ENCODE data around the gene CHTOP.

CHTOP gene

DNA sequence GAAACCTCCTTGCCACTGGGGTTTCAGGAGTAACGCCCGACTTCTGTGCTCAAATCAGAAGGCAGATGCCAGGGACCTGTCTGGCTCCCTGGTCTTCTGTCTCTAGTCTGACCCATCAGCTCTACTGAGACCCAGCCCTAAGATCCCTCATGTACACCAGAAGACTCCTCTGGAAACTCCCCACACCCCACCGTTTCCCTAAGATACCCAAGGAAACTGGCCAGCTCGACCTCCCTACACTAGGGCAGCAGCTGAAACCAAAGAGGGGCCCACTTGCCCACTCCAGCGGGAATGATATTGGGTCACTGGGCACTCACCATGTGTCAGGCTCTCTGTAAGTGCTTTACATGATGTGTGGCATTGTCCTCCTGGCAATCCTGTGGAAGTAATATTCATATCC is 20.5 kb upstream of the CHTOP start:
- DNase-seq (ENCODE audit: low spot score): no peak

DNA sequence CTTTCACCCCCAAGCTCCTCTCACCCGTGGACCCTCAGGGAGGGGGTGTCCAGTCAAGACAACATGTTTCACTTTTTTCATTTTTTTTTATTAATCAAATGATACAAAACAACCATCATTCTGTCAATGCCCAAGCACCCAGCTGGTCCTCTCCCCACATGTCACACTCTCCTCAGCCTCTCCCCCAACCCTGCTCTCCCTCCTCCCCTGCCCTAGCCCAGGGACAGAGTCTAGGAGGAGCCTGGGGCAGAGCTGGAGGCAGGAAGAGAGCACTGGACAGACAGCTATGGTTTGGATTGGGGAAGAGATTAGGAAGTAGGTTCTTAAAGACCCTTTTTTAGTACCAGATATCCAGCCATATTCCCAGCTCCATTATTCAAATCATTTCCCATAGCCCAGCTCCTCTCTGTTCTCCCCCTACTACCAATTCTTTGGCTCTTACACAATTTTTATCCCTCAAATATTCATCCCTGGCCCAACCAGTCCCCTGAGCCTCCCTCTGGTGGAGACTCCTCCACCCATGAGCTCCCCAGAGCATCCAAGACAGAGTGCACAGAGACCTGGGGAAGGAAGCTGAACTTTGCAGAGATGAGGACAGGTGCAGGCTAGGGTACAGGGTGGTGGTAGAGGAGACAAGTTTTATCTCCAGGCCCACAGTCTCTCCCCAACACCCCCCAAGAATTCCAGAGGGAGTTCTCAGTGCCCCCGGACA is 19.5 kb upstream of the CHTOP start:
- DNase-seq (ENCODE audit: low spot score): no peak

DNA sequence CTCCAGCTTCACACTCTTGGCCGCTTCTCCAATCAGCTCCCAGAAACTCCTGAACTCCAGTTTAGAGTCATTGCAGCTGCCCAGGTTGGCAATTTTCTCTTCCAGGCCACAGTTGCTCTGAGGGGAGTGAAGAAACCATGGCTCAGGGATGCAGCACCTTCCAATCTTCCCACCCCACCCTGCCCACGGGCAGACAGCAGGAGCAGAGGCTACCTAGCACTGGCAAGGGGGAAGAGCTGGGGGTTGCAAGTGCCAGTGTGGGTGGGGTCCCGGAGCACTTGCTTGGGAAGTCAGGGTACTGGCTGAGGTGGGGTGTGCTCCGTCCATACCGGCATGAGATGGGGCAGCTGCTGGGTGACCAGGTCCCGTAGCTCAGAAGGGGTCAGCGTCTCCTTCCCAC is 19.0 kb upstream of the CHTOP start:
- DNase-seq (ENCODE audit: low spot score): no peak

DNA sequence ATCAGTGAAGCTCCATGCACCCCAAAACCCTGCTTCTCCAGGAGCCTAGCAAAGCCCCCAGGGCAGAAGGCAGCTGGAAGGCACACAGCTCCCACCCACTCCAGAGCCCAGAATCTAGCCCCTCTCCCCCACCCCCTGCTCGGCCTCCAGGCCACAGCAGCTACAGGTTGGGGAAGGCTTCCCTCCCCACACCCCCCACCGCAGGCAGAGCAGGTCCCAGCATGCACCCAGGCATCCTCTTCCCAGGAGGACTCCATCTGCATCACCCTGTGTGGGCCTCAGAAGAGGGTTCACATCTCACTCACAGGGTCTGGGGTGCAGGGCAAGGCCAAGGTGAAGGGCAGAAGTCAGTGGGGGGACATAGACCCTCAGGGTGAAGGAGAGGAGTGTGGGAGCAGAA is 18.5 kb upstream of the CHTOP start:
- no peak for DNase-seq (ENCODE audit: low spot score)

DNA sequence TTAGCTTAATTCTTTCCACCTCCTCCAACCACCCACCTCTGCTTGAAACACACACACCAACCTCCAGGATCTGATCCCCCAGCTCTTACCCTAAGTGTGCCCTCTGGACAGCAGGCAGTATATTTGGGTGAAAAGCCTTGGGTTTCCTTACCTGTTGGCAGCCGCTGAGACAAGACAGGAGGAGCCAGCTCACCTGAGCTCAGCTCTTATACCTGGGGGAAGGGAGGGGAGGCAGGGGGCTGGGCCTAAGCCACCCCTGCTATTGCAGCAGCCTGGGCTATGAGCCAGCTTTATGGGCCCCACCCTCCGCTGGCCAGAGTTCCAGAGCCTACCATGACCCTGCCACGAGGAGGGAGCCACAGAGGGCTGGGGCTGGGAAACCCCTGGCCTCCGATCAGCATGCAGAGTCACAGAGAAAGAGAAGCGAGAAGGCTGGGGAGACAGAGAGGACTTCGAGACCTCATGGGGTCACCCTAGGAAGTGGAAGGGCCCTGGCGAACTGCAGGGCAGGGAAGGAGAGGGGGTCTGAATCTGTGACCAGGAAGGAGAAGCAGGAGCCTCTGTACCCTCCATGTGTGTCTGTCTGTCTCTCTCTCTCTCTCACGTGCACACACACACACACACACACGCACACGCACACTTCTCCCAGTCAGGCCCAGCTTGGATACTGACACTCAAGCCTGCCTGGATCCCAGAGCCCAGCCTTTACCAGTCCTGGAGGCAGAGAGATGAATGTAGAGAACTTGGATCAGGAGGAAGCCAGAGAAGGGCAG is 17.5 kb upstream of the CHTOP start, which contains the start of gene S100A14:
Gene S100A14, minus strand, starts transcription at position 182 of the 773 bp plus-strand sequence. CDS start 467 bp downstream, outside the sequence.
- no peak for DNase-seq (ENCODE audit: low spot score)

DNA sequence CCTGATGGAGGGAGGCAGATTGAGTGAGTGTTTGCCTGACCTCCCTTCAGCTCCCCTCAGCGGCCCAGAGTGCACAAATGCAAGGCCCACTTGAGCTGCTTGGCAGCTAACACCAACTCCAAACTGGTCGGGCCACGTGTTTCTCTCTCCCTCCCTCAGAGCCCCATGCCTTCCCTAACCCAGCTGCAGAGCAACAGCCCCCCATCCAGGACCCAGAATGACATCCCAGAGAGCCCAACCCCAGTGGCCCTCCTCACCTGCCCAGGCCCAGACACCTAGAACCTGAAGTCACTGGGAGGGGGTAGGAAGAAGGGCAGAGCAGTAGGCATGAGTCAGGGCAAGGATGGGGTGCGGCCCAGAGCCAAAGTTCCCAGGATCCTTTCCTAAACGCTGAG is 17.0 kb upstream of the CHTOP start:
- DNase-seq (ENCODE audit: low spot score): no peak

DNA sequence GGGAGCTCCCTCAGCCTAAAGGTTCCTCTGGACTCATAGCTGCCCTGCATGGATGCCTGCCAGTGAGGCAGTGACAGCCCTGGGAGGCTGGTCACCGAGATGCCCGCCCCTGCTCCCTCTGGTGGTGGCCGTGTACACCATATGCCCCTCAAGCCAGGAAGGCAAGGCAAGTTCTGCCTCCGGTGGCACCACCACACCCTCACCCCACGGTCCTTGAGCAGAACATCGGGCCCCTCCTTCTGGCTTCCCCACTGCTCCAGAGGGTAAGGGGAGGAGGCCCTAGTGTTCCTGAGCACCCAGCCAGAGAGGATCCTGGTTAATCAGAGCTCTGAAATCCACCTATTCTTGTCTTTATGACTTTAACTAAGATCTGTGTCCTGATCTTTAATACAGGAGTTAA is 16.2 kb upstream of the CHTOP start:
- DNase-seq (ENCODE audit: low spot score): peak; percentile 75

DNA sequence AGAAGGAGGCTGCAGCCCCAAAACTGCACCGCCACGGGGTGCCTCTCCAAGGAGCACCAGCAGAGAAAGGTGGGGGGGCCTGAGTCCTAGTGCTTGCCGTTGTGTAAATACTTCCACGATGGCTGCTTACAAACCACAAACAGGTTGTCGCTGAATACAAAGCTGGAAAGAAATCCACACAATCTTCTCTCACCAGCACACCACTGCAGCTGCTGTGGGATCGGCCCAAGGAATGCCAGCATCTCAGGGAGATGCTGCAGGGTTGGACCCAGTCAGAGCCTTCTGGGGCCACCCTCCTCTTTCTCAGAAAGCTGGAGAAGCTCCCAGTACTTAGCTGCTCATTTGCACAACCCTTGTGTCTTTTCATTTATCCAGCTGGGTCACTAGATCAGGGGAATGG is 14.7 kb upstream of the CHTOP start:
- no peak for DNase-seq (ENCODE audit: low spot score)

DNA sequence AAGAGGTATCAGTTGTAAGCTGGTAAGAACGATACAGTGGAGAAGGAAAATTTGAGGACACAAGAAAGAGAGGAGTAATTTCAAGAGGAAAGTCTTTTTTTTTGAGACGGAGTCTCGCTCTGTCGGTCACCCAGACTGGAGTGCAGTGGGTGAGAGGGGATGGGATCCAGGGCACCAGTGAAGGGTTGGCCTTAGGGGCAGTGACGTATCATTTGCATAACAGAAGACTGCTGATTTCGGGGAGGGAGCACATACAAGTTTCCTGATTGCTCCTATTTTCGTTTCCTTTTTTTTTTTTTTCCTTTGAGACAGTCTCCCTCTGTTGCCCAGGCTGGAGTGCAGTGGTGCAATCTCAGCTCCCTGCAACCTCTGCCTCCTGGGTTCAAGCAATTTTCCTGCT is 10.8 kb upstream of the CHTOP start:
- DNase-seq (ENCODE audit: low spot score): no peak

DNA sequence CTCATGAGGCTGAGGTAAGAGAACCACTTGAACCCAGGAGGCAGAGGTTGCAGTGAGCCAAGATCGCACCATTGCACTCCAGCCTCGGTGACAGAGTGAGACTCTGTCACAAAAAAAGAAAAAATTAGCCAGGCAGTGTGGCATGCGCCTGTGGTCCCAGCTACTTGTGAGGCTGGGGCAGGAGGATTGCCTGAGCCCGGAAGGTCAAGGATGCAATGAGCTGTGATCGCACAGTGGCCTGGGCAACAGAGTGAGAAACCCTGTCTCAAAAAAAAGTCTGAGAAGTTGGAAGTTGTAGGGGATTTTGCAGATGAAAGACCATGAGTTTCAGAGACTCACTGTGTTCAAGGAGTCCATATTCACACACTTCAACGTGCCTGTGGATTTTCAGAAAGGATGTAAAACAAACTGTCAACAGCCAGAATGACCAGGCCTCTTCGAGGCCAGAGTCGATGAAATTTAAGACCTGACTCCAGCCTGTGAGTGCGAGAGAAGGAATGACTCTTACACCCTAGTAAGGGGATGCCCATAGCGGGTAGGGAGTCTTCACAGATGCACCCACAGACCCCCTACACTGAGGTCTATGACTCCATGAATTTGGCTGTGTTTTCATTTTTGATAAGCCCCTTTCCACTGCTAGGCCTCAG is 8.8 kb upstream of the CHTOP start:
- no peak for DNase-seq (ENCODE audit: low spot score)

DNA sequence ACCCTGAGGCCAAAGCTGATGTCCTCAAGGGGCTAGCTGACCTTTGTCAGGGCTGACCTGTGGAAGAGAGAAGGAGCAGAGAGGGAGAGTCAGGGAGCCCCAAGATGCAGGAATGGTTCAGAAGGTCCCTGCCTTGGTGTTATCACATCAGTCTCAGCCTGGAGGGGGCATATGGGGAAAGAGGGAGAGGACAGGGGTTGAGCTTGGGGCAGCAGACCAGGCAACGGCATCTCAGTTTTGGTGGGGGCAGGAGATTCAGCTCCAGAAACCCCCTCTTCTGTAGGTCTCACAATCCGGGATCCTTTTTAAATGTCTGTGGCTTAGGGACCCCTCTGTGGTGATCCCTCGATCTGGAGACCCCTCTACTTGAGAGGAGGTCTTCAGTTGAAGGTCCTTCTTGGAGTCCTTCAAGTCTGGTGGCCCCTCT is 7.4 kb upstream of the CHTOP start:
- DNase-seq (ENCODE audit: low spot score): no peak

DNA sequence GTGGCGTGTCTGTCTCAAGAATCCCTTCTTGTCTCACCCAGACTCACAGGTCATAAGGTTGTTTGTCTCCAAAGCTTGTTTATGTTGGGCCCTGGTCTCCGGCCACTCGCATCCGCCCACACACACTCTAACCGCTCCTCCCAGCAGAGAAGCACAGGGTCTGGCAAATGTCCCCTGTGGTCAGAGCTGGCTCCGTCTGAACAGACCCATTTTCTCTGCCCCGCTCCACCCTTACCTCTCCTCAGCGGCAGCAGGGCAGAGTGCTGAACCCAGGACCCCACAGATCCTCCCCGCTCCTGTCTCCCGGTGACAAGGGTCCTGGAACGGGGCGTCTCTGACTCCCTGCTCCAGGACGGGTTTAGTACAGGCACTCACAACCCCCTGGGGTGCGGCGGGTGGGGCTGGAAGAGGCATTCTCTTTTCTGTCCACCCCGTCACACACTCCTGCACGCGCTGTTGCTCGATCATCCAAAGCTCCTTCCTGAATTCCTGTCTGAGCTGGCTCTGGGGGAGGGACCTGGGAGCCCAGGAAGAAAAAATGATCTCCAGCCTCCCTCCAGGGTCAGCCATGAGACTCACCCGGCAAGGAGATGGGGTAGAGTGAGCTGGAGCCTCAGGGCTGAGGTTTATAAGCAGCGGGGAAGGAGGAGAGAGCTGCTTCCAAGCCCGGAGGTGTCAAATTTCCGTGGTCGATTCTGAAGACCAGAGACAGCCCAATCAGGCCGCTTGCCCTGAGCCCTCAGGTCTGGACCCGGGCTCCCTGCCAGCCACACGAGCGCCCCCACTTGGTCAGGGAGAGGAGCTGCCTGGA is 6.8 kb upstream of the CHTOP start, which contains the start of gene S100A13:
Gene S100A13, minus strand, starts transcription at position 602 of the 811 bp plus-strand sequence. CDS start 1,033 bp downstream, outside the sequence.
- no peak for DNase-seq (ENCODE audit: low spot score)

DNA sequence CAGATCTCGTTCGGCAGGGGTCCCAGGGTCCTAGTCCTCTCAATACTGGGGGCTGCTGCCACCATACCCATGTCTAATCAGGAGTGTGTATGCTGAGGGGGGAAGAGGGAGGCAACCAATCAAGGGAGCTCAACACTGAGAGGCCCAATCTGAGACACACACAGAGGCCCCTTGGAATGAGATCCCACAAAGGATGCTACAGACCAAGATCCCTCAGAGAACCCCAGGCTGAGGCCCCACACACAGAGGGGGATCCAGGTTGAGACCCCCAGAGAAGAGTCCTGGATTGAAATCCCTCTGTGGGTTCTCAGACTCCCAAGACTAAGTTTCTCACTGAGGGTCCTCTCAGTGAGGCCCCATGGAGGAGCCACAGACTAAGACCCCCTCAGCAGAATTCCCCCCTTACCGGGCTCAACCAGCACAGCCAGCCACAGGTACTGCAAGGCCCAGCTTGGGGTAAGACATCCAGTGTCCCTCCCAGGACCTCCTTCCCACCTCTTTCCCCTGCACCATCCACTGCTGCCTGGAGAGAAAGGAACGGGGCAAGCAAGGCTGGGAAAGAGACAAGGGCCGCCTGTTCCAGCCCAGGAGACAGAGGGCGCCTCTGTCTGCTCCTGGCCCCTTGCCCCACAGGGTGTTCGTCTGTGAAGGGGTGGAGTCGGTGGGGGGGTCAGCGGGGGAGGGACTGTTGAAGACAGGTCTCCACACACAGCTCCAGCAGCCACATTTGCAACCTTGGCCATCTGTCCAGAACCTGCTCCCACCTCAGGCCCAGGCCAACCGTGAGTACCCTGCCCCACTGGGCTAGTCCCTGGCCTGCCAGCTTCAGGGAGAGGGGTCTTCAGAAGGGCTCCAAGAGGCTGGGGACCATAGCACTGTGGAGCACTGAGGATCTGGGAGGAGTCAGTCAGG is 5.9 kb upstream of the CHTOP start, which contains the start of gene S100A1:
Gene S100A1, plus strand, starts transcription at position 720 of the 912 bp plus-strand sequence. CDS start 2,088 bp downstream, outside the sequence.
- no peak for DNase-seq (ENCODE audit: low spot score)

DNA sequence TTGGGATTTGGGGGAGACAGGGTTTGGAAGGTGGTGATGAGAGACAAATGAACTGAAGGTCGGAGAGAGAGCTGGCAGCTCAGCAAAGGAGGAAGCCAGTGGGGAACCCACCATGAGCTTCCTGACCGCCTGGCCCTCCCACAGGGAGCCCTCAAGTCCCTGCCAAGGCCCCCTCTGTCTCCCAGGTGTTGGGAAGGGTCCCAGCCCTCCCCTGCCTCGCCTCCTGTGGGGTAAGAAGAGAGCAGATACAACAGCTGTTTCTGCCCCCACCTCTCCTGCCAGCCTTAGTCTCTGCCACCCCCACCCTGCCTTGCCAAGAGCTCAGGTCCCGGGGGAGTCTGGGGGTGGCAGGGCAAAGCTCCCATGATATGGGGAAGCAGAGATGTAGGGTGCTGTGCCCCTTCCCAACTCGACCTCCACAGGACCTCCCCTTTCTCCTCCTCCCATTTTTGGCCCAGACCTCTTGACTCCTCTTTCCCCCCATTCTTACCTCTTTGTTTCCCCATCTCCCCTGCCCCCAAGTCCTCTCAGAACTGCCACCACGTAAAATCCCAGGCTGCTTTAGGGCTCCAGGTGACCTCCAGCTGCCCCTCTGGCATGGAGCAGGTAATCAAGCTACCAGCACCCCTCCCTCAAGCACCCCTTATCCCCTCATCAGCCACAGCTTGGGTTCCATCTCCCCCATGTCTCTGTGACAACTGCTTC is 5.1 kb upstream of the CHTOP start:
- no peak for DNase-seq (ENCODE audit: low spot score)

DNA sequence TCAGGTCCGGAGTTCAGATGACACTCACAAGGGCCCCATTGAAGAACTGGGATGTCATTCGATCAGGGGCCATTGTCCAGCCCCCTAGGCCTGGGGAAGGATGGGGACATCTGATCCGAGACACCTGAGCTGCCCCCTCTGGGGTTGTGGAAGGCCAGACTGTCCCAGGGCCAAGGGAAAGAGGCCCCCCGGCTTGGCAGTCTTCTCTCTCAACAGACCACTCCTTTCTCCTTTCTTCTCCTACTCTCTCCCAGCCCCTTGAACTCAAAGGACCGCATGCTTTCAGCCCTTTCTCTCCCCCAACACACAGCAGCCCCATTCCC is 4.6 kb upstream of the CHTOP start:
- DNase-seq (ENCODE audit: low spot score): no peak

DNA sequence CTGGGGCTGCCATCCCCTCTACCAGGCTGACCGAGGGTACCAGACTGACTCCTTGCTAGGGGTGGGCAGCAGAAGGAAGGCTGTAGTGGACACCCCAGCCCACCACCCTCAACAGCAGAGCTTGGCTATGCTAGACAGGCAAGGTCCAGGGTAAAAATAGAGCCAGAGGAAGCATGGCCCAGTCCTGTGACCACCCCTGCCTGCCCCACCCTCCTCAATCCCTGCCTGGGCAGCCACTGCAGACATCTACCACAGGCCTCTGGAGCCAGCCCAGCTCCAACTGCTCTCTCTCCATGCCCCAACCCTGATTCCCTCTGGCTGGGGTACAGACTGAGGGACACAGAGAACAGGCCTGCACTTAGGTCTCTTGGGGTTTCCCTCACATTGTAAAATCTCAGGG is 3.9 kb upstream of the CHTOP start:
- DNase-seq (ENCODE audit: low spot score): no peak

DNA sequence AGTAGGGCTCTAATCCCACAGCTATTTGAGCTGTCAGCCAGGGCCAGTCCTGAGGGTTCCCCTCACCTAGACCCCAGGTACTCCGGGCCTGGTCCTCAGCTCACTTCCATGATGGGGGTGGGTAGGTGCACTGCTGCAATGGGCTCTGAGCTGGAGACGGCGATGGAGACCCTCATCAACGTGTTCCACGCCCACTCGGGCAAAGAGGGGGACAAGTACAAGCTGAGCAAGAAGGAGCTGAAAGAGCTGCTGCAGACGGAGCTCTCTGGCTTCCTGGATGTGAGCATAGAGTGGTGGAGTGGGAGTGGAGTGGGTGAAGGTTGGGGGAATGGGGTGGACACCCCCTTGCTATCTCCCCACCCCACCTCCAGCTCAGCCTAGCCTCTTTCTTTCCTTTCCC is 3.5 kb upstream of the CHTOP start:
- no peak for DNase-seq (ENCODE audit: low spot score)

DNA sequence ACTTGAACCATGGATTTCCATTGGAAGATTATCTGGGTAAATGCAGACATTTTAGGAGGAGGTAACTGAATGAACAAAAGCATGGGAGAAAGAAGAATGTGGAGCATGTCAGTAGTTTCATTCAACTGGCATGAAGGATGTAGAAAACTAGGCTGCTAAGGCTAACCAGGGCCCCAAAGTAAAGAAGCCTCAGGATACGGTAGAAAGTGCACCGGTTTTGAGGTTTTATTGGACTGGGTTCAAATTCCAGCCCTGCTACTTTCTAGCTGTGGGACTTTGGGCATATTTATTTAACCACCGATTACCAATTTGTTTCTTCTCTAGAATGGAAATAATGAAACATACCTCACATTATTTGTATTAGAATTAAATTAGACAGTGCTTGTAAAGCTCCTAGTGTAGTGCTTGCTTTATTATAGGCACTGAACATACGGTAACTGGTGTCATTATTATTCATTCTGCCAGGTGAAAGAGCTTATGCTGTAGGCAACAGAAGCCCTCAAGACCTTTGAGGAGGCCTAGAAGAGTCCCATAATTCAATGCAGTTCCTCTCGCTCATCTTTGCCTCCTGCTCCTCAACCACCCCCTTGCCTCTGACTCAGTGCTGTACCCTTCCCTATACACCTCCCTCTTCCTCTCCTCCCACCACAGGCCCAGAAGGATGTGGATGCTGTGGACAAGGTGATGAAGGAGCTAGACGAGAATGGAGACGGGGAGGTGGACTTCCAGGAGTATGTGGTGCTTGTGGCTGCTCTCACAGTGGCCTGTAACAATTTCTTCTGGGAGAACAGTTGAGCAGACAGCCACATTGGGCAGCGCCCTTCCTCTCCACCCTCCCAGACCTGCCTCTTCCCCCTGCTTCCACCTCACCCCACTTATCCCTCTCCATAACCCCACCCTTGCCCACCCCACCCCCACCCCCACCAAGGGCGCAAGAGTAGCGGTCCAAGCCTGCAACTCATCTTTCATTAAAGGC is 2.5 kb upstream of the CHTOP start:
- no peak for DNase-seq (ENCODE audit: low spot score)

DNA sequence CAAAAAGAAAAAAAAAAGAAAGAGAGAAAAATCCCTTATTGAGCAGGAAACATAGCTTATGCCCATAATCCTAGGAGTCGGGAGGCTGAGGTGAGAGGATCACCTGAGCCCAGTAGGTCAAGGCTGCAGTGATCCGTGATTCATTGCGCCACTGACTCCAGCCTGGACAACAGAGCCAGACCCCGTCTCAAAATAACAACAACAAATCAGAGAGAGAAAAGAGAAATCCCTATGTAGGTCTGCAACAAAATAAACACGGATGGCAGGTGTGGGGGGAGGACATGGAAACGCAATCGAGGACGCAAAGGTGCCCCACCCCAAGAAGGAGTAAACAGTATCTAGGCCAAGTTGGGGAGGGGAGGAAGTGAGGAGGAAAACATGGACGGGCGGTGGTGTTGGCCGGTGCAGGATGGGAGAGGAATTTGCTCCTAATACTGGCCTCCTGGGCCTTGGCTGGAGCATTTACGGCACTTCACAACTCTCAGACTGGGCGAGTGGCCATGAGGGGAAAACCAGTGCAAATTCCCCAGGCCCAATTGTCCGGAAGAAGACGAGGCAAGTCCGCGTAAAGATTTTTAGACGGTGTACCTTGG is 609 bp upstream of the CHTOP start:
- no peak for DNase-seq (ENCODE audit: low spot score)

All from CD4-positive, alpha-beta T cell treated with Interleukin-6 at 100 ng/mL for 8 hours (primary cell).